AG04450 (cell line): ENCODE measurements around the gene SERPINB8. TPM values are rescaled to one million over a fixed set of nuclear protein-coding genes. Genes with fewer than 3 reads are reported as not detected.

Experiments
- CTCF ChIA-PET: fragments of 300-600, 350-600 bp; formaldehyde crosslinking; extraction: SDS; loops from one replicate; lab custom pipeline; 2022; ENCODE audit warnings: antibody characterized with exemption, inconsistent platforms; lab: Charles Lee
- POLR2A ChIA-PET: fragments of 350-600 bp; formaldehyde crosslinking; extraction: SDS; loops from one replicate; lab custom pipeline; 2021; ENCODE audit warnings: antibody characterized with exemption, inconsistent platforms; lab: Yijun Ruan, JAX
- DNase-seq: peaks from one replicate; pipeline ENCODE4 v3.0.0-alpha.2; 2011; ENCODE audit warnings: low read depth, low spot score
- H3K27ac ChIP-seq: one replicate; pipeline ENCODE4 v1.5.1; 2012; ENCODE audit warnings: low read depth, low read length, control low read depth
- H3K27me3 ChIP-seq: one replicate; pipeline ENCODE4 v1.6.0; 2012; ENCODE audit warnings: low read length; ENCODE audit not compliant: control insufficient read depth, insufficient read depth
- H3K4me3 ChIP-seq: 2 replicates; pipeline ENCODE4 v1.5.1; 2011; ENCODE audit warnings: mild to moderate bottlenecking, low read depth, low read length, control low read depth
- H3K9me3 ChIP-seq: 2 replicates; pipeline ENCODE4 v1.5.1; 2012; ENCODE audit warnings: low read length; ENCODE audit not compliant: control insufficient read depth, insufficient read depth
- polyA plus RNA-seq: library from polyadenylated mRNA; depleted of rRNA; stranded (reverse); fragments of >200 nt; gene quantifications from 2 replicates; pipeline ENCODE4 v1.2.3, GENCODE V29; 2011
- TF ChIP-seq, protein P1 (sequence below): IDR thresholded peaks from 2 replicates; pipeline ENCODE4 v1.5.1; 2011; ENCODE audit warnings: low read depth, low read length, control low read depth, inconsistent platforms

Gene SERPINB8
- polyA plus RNA-seq, 1 experiment = 17.9 TPM

- TF ChIP-seq, protein P1, sequence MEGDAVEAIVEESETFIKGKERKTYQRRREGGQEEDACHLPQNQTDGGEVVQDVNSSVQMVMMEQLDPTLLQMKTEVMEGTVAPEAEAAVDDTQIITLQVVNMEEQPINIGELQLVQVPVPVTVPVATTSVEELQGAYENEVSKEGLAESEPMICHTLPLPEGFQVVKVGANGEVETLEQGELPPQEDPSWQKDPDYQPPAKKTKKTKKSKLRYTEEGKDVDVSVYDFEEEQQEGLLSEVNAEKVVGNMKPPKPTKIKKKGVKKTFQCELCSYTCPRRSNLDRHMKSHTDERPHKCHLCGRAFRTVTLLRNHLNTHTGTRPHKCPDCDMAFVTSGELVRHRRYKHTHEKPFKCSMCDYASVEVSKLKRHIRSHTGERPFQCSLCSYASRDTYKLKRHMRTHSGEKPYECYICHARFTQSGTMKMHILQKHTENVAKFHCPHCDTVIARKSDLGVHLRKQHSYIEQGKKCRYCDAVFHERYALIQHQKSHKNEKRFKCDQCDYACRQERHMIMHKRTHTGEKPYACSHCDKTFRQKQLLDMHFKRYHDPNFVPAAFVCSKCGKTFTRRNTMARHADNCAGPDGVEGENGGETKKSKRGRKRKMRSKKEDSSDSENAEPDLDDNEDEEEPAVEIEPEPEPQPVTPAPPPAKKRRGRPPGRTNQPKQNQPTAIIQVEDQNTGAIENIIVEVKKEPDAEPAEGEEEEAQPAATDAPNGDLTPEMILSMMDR = peak; percentile 42
- Histone ChIP-seq H3K4me3 (no peak overlapping the region), H3K9me3 (no peaks in the 10 kb centered on the region; the same call in 1 of the 2 replicates), H3K27me3 (no peaks in the 10 kb centered on the region), H3K27ac (no peak overlapping the region)
- POLR2A ChIA-PET = no interaction called here
- DNase-seq = no peak
- CTCF ChIA-PET = interaction anchor here (0.6 to 6.7 kb wide), 14 partner anchors 8 to 465 kb away, joined by 3 to 57 read pairs (median 4); no protein-coding TSS in a partner anchor
These were observed 5.1 kb downstream of the SERPINB8 start for GRCh38 chr18:63974991-63975390.

DNA sequence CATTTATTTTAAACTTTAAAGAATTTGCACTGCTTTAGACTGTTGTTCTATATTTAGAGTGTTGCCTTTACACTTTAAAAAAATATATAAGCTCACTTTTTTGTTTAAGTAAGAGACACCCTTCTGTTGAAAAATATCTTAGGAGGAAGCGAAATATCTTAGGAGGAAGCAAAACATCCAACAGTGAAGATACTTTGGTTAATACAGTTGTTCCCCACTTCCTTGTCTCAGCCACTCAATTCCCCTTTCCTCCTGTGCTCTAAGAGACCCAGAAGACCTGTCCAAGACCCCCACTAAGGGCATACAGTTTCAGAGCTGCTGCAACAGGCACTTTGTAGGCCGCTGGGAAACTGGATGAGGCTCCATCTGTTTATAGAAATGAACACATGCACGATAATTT, 5.7 kb downstream of the SERPINB8 start:
- TF ChIP-seq, protein P1 = no peak
- no peak for DNase-seq
- no peaks in the 10 kb centered on the region for H3K27me3 ChIP-seq
- no peaks in the 10 kb centered on the region for H3K9me3 ChIP-seq
- ChIA-PET POLR2A (no interaction called here), CTCF (interaction anchor here (0.6 to 6.7 kb wide), 13 partner anchors 9 to 466 kb away, joined by 3 to 57 read pairs (median 4); no protein-coding TSS in a partner anchor)
- no peak overlapping the region for H3K27ac ChIP-seq
- H3K4me3 ChIP-seq = no peak overlapping the region

DNA sequence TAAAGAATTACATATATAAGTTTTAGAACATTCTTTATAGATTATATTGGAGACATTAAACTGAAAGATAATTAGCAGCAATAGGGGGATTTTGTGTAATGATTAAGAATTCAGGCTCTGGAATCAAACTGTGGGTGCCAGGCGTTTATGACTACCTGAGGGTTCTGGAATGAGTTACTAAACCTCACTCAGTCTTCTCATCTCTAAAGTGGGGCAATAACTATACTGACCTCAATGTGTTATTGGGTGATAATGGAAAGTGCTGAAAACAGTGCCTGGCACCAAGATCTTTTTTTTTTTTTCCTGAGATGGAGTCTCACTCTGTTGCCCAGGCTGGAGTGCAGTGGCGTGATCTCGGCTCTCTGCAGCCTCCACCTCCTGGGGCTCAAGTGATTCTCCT, 7.2 kb downstream of the SERPINB8 start:
- ChIA-PET POLR2A (no interaction called here), CTCF (interaction anchor here (3.3 to 6.7 kb wide), 2 partner anchors 13 to 17 kb away, joined by 15 to 57 read pairs; no protein-coding TSS in a partner anchor)
- no peak for DNase-seq
- H3K27me3 ChIP-seq = no peaks in the 10 kb centered on the region
- H3K4me3 ChIP-seq = no peak overlapping the region
- no peaks in the 10 kb centered on the region for H3K9me3 ChIP-seq
- TF ChIP-seq, protein P1 = no peak
- no peak overlapping the region for H3K27ac ChIP-seq

- ChIA-PET POLR2A (no interaction called here), CTCF (interaction anchor here (0.6 to 1.8 kb wide), 7 partner anchors 12 to 32 kb away, joined by 3 to 13 read pairs (median 4); no protein-coding TSS in a partner anchor)
- H3K9me3 ChIP-seq = no peaks in the 10 kb centered on the region
- no peaks in the 10 kb centered on the region for H3K27me3 ChIP-seq
- TF ChIP-seq, protein P1 = peak; percentile 78
- H3K27ac ChIP-seq = no peak overlapping the region
- peak; percentile 21 for DNase-seq
- H3K4me3 ChIP-seq = peak overlapping the region; percentile 48
These were observed 9.6 kb downstream of the SERPINB8 start for GRCh38 chr18:63979409-63979920.

DNA sequence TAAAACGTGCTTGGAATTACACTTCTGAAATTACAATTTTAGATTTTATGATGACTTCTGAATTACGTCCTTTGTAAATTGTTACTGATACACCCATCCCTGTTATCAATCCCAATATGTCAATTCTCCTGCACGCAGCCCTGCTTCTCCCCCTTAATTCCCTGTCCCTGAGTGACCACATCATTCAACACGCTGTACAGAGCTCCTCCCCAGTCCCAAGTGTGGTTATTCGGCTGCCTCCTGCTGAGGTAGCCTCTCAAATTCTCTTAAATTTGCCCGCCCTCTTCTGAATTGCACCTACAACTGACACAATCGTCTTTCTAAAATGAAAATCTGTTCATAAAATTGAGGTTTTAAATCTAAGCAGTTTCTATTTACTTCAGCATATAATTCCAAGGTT, 10.1 kb downstream of the SERPINB8 start:
- Histone ChIP-seq H3K4me3 (peak overlapping the region; percentile 48), H3K27ac (no peak overlapping the region), H3K9me3 (no peaks in the 10 kb centered on the region), H3K27me3 (no peaks in the 10 kb centered on the region)
- ChIA-PET POLR2A (no interaction called here), CTCF (interaction anchor here (0.6 to 1.8 kb wide), 7 partner anchors 11 to 33 kb away, joined by 3 to 13 read pairs (median 4); no protein-coding TSS in a partner anchor)
- DNase-seq = no peak
- TF ChIP-seq, protein P1 = no peak
